MM.1S (cell line): ENCODE measurements around the gene STX8.

ENCODE experiments used
- CTCF ChIP-seq: fragments of 300-600 bp; sonication (generic); IDR thresholded peaks from 2 replicates; pipeline ENCODE4 v1.5.1; 2016; ENCODE audit warnings: antibody characterized with exemption, low read length, mixed read lengths
- EZH2 ChIP-seq: fragments of 300-600 bp; sonication (generic); optimal IDR thresholded peaks from 2 replicates; pipeline ENCODE3; 2017; ENCODE audit warnings: low read depth, mild to moderate bottlenecking, antibody characterized with exemption, low read length, mixed read lengths
- EZH2phosphoT487 ChIP-seq: fragments of 300-600 bp; sonication (generic); IDR thresholded peaks from 2 replicates; pipeline ENCODE4 v1.6.1; 2018; ENCODE audit warnings: antibody characterized with exemption, low read length

- TF ChIP-seq EZH2 (no peak), CTCF (no peak), EZH2phosphoT487 (no peak)
Observed at GRCh38 chr17:9587969-9588656, 12.5 kb upstream of the STX8 start.
